Fibroblast of skin of scalp (primary cell): ENCODE results near the gene FAM193A.
"Not testable (repeated sequence)": the region's sequence is repeated elsewhere in the genome, so short reads cannot be mapped to it uniquely, and the experiment has no call there.

Experiments
- DNase-seq: peaks from one replicate; pipeline ENCODE4 v3.0.0-alpha.2; 2013

Gene FAM193A

DNA sequence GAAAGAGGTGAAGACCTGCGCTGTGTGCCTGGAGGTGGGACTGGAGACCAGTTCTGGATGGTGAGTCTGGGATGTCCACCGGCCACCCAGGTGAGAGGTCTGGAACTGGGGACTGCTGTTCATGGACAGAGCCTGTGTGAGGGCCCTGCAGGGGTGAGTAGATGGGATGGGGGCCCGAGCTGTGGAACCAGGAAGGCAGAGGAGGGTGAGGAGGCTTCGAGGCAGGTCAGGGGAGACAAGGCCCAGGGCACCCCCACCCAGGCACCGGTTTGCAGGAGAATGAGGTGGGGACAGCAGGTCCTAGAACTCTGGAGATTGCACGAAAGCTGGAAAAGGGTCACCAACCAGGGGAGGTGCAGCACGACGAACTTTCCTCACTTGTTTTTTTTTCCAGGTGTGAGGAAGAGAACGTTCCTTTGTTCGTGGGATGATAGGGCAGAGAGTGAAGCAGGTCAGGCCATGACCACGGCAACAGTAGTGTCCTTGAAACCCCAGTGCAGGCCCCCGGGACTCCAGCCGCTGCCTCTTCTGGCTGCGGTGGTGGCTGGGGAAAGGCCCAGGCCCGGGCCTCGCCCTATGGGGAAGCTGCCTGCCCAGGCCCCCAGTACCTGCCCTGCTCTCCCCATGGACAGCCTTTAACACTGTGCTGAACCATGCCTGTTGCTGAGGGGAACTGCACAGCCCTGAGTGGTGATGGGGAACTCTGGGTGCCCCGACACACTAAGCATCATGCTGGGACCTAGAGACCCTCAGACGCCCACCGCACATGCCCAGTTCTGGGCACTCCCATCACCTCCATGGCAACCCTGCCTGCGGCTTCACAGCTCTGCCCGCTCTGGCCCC, 196.8 kb downstream of the FAM193A start:
- DNase-seq, result no peak

DNA sequence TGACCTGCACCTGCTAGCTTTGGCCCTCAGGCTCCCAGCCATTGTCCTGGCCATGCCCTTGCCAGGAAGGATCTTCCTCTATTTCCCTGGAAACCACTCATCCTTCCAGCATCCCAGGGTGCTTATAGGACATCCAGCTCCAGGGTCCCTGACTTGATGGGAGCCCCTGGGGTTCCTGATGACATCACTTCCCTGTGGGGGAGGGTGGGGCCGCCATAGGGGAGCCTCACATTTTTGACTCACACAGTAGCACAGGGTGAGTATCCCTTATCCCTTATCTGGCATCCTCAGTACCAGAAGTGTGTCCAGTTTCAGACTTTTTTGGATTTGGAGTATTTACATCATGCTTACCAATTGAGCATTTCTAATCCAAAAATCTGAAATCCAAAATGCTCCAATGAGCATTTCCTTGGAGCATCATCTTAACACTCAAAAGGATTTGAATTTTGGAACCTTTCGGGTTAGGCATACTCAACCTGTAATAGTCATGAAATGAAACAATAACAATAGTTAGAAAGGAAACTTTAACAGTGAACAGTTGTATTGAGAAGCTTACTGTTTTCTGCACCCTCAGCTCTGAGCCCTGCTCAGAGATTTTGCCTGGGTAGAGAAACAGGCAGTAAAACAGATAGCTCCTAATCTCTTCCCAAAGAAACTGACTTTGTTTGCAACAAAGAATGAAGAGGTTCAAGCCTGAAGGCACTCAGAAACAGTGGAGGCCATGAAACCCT, 197.6 kb downstream of the FAM193A start:
- DNase-seq, result no peak

DNA sequence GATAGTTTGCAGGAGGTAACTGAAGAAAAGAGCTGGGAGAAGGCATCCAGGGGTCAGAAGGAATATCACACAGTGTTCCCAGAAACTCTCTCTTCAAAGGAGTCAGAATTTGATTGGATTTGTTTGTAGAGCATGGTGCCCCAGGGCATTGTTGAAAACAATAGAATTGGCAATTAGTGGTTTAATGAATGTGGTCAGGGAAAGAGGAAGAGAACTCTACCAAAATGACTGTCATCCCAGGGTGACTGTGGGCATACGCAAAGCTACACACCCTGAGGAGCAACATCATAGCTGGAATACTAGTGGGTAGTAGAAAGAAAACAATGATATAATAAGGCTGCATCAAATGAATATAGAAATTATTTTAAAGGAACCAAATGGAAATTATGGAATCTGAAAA, 198.2 kb downstream of the FAM193A start:
- no peak for DNase-seq

DNA sequence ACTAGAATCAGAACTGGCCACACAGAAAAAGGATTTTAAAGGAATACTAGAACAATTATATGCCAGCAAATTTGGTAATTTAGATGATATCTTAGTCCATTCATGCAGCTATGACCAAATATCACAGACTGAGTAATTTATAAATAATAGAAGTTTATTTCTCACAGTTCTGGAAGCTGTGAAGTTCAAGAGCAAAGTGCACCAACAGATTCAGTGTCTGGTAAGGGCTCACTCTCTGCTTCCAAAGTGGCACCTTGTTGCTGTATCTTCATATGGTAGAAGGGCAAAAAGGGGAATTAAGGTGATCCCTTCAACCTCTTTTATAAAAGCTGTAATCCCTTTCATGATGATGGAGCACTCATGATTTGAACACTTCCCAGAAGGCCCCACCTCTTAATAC, 199.4 kb downstream of the FAM193A start:
- no peak for DNase-seq

DNA sequence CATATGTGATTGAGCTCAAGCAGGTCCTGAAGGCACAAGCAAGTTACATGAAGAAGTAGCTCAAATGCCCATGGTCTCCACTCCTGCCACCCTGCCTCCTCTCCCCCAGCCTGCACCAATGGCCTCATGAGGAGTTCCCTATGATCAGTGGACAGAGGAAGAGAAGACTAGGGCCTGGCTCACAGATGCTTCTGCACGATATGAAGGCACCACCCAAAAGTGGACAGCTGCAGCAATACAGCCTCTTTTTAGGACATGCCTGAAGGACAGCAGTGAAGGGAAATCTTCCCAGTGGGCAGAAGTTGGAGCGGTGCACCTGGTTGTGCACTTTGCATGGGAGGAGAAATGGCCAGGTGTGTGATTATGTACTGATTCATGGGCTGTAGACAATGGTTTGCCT, 201.8 kb downstream of the FAM193A start:
- not testable (repeated sequence) for DNase-seq

DNA sequence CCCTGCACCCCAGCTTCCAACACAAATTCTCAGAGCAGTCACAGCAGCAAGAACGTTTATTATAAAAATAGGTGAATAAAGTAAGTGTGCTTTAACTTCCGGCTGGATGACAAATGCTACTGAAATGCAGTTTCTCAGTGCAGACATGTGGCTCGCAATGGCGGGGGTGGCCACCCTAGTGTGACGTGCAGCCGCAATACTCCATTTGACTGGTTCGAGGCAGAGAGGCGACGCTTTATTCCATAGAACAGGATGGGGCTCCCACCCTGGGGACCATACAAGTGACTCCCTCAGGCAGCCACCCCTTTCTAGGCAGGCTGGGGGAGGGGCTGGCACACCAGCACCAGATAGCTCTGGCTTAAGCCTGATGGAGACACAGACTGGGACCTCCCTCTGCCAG, 205.2 kb downstream of the FAM193A start:
- peak; percentile 37 for DNase-seq

DNA sequence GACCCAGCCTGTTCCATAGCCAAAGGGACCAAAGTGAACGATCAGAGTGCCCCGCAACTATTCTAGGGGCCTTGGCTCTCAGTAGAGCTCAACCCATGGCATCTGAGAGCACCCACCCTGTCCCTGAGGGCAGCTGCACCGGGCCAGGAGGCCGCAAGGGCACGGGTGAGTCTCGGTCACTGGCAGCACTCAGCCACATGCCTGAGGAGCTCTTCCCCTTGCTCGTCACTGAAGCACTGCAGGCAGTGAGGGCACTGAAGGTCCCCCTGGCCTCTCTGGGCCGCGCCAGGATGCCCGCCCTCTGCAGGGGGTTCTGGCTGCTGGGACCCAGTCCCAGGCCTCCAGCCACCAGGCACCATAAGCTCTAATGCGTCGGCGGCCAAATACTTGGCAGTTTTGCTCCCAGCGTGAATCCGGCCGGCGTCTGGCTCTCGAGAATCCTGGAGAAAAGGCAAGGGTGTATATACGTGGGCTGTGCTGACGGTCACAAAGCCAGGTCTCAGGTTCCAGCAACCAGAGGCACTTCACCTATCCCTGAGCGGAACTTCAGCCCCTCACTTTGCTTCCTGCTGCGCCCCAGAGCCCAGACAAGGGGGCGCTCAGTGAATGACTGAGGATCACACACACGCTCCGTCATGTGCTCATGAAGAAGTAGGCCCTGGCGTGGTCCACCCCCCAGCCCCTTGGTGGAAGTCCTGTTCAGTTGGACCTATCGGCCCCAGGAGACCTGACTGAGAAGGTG, 205.8 kb downstream of the FAM193A start:
- DNase-seq, result no peak

DNA sequence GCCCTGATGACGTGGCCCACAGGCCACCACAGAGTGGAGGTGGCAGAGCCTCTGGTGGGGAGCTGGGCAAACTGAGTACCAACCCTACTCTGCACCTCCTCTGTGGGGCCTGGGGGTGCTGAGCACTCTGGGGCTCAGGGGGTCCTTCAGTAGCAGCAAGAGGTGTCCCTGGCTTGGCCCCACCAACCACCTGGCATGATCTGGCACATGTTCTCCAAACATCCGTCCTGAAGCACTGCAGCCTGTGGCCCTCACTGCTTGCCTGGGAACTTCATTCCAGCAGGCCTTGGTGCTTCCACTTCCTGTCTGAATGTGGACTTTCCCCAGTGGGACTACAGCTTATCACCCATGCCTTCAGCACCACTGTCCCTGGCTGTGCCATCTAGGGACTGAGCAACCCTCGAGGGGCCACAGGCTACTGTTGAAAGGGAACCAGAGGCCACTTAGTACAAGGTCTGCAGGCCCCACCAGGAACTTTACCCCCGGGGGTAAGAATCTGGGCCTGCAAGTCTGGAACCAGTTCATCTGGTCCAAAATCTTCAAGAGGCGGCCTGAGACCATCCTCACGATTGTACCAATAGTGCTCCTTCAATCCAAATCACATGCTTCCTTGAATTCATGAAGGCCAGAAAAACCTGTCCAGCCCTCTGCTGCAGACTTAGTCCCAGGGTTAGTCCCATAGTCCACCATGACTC, 206.5 kb downstream of the FAM193A start:
- DNase-seq, result no peak

DNA sequence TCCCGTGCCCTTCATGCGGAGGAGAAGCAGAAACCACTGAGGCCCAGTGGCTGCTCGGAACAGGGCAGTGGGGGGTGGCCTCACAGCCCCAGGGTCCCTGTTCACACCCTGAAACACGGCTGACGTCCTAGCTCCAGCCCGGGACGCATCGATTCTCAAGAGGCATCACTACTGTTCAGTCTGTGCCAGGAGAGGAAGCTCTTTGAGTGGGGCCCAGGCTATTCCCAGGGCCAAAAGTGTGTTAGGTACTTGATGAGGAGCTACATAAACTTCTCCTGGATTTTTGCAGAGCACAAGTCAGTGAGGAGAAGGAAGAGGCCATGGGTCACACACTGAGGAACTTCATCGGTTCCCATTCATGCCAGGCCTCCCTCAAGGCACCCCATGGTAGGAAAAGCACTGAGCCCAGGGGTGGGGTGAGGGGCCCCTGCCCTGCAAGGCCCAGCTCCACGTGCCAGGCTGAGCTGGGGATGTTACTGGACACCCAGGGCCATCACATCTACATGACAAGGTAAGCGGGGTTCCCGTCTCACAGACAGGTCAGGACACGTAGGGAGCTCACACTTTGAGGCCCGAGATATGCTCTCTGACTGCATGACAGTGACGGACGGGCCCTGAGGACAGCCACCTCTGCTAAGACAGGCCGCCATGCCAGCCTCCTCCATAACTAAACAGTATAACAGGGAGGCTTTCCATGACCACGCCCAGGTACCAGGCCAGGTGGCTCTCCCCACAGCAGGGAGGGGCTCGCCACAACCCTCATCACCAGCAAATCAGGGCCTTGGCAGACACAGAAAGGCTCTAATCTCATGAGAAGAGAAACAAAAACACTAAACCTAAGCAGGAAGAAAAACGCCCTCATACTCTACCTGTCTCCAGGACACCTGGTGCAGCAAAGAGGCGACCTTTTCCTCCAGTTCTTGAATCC, 207.3 kb downstream of the FAM193A start:
- no peak for DNase-seq

DNA sequence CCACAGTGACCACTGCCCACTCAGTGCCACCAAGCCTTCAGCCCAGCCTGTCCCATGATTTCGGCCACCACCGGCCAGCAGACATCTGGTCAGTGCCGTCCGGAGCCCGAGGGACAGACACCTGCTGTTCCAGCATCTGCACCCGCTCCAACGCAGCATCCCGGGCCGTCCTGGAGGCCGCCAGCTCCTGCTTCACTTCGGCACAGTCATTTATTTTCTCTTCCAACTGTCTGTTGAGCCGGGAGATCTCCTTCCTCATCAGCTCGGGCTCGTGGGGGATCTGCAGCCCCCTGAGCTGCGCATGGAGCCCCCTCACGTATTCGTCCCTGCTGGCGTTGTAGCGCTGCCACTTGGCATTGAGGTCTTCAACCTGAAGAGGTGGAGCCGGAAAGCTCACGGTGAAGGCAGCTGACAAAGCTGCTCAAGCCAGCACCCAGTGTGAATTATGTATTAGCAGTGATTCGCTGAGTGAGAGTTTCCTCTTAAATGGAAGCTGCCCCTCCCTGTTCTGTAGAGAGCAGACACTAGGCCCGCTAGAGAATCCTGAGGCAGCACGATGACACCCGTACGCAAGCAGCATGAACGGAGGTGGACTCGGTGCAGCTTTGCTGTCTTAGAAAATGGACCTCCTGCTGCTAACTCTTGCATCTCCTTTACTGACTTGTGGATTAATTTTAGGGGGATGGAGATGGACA, 208.3 kb downstream of the FAM193A start:
- DNase-seq, result no peak

DNA sequence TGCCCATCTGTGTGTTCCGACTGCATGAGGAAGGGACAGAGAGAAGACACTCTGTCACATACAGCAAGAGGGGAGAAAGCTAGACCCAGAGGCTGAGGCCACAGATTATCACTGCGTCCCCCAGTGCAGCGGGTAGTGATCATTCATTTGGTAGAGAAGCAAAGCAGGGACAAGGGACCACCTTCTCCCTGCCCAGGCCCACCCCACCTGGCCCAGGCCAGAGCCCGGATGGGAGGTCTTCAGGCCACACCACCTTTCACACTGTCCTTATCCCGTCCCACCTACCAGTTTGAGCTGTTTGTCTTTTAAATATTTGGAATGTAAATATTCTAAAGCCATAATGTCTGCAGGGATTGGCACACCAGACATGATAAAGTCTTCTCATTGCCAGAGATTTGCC, 209.1 kb downstream of the FAM193A start:
- DNase-seq, result no peak

DNA sequence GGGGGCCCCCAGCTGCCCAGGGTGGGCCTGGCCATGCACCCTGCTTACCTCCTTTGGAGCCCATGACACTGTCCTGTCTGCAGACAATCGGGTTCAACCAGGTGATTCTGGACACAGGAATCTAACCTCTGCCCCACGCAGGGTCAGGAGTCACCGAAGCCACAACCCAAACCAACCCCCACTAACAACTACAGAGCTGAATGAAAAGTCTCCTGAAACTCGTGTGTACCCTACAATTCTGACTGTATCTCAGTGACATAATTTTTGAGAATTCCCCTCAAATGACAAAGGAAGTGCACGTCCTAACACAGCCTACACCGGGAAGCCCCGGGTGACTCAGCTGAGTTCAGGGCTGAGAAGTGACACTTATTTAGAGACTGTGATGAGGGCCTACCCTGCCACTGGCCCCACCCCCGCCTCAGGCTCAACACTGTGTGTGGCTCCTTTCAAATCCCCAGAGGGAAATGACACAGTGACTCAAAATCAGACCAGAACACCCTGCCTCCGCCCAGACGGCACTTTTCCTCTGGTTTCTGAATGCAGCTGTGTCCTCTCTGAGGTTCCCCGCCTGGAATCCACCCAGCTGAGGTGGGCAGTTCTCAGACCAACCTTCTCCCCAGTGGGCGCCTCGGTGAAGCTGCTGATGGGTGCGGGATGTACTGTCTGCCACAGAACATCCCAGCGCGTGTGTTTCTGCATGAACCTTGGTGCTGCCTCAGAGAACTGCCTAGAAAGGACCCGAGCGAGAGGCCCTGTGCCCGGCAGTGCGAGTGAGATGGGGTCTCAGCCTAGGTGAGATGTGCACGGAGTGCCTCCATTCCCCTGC, 209.7 kb downstream of the FAM193A start:
- peak; percentile 72 for DNase-seq

DNA sequence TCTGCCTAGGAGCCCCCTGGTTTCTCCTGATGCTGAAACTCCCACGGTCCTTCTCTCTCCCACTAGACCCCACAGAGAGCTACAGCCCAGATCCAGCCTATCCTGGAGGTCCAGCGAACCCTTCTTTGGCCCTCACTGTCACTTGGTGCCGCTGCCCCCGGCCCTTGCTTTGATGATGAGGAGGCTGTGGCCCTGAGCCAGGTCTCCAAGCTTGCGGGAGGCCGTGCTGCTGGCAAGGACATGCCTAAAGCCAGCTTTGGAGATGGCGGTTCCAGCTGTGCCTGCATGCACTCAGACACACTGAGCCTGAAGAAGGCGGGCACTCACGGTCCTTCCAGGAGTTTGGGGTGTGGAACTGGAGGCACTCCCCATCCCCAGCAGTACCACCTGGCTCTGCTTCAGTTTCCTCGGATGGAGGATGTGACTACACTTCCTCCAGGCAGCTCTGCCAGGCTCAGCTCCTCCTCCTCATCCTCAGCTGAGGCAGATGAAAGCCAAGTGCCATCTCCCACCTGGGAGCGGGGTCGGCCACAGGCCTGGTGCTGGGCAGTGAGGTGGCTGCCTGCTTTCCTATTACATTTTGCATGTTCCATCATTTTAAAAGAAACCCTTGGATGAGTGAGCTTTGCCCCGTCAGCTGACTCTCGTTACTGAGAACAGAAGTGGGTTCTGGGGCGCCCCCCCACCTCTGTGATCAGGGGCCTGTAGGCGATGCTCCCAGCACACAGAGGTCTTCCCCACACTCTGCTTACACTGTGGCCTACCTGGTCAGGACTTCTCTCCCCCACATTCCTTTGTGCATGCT, 210.6 kb downstream of the FAM193A start:
- no peak for DNase-seq

DNA sequence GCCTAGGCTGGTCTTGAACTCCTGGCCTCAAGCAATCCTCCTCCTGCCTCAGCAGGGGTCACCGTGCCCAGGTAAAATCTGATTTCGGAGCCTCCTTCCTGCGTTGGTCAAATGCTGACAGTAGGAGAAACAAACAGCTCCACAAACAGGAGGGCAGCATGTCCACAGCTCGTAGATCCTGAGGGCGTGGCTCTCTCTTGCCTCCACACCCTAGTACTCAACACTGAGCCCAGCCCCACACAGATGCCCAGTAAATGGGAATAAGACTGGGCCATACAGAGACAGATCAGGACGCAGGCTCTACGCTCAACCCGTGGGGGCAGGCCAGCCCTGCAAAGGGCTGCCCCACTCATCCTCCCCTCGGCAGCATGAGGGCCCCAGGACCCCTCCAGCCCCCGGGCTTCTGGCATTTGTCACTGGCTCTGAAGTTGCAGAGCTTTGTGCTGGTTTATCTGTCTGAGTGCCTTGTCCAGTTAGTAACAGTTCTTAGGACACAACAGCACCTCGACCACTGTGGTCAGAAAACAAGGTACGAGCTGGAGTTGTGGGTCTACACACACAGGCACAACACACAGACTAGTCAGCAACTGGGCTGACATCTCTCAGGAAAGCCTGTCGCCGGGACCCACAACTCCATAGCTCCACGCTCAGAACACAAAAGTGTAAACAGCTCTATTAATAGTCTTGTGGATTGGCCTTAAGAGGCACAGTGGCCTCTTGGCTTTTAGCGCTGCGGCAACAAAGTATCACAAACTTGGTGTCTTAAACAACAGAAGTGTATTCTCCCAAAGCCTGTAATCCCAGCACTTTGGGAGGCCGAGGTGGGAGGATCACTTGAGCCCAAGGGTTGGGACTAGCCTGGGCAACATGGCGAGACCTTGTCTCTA, 214.5 kb downstream of the FAM193A start:
- no peak for DNase-seq

DNA sequence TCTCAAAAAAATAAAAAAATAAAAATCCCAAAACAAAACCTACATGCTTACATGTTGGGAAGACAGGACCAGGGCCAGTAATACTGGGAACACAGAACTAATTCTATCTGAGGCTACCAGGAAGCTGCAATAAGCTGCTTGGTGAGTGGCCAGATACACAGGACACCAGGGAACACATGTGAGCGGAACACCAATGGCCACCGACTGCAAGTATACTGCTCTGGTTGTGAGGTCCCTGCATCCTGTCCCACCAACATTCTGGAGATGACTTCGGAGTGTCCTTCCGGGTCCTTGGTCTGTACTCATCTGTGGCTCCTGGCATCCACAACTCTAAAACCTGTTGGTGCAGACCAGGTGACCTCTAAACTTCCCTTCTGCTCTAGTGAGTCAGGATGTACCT, 217.0 kb downstream of the FAM193A start:
- no peak for DNase-seq

DNA sequence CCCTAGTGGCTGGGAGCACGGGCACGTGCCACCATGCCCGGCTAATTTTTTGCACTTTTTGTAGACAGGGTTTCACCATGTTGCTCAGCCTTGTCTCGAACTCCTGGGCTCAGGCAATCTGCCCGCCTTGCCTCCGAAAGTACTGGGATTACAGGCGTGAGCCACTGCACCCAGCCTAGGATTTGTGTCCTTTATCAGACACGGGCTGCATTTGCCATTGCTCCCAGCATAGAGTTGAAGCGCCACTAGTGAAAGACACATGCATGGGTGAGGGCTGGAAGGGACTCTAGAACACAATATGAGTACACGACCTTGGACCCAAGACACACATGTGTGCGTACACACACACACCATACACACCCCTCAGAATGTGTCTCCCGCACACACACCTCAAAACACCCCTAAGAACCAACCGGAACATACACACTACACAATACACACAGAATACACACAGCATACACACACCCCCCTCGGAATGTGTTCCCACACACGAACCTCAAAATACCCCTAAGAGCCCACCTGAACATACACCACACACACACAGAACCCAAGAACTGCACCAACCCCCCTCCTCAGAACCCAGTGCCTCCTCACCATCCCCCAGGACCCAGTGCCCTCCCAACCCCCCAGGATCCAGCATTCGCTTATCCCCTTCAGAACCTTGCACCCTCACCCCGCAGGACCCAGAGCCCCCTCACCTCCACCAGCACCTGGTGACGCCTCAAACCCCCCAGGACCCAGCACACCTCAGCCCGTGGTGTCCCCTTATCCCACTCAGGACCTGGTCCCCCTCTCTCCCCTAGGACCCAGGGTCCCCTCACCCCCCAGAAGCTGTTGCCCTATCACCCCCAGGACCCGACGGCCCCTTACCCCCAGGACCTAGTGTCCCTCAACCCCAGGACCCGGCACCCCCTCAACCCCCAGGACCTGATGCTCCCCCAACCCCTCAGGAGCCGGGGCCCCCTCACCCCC, 218.7 kb downstream of the FAM193A start:
- DNase-seq, result no peak
